AML-193 (cell line): ENCODE data around the gene GYG1.

ENCODE experiments used
- DNase-seq, 2 experiments: peaks; one replicate each; lab custom pipeline; 2025; lab: John Stamatoyannopoulos, UW

The GYG1 gene

GRCh38 chr3:148991219-148992026 lies at the start of gene GYG1:
Gene GYG1, plus strand, starts transcription at chr3:148991540. Its CDS starts 101 bp downstream, at chr3:148991641.
- DNase-seq = peak; percentile 79 to 86

GRCh38 chr3:148943506-148944205 lies 47.7 kb upstream of the GYG1 start:
- DNase-seq = peak; percentile 92 to 95

GRCh38 chr3:148945116-148945515 lies 46.2 kb upstream of the GYG1 start:
- no peak for DNase-seq

- no peak for DNase-seq
Observed at GRCh38 chr3:148948913-148949657, 42.3 kb upstream of the GYG1 start.

GRCh38 chr3:148950806-148951205 lies 40.5 kb upstream of the GYG1 start:
- DNase-seq = peak; percentile 38 to 58

GRCh38 chr3:148951599-148952361 lies 39.6 kb upstream of the GYG1 start:
- DNase-seq = no peak

GRCh38 chr3:148953094-148953493 lies 38.2 kb upstream of the GYG1 start:
- no peak for DNase-seq

GRCh38 chr3:148954981-148955380 lies 36.4 kb upstream of the GYG1 start:
- no peak for DNase-seq

GRCh38 chr3:148955544-148956346 lies 35.6 kb upstream of the GYG1 start:
- DNase-seq = peak; percentile 55 to 72

GRCh38 chr3:148957586-148957985 lies 33.8 kb upstream of the GYG1 start:
- peak; percentile 80 to 81 for DNase-seq

GRCh38 chr3:148958696-148959095 lies 32.6 kb upstream of the GYG1 start:
- no peak for DNase-seq

GRCh38 chr3:148962513-148962912 lies 28.8 kb upstream of the GYG1 start:
- DNase-seq = peak; percentile 88 to 91

GRCh38 chr3:148964809-148965208 lies 26.5 kb upstream of the GYG1 start:
- no peak for DNase-seq

- no peak for DNase-seq
Observed at GRCh38 chr3:148968321-148968720, 23.0 kb upstream of the GYG1 start.

GRCh38 chr3:148970271-148970670 lies 21.1 kb upstream of the GYG1 start:
- DNase-seq = no peak

- no peak for DNase-seq
Observed at GRCh38 chr3:148971401-148972163, 19.8 kb upstream of the GYG1 start.

- DNase-seq = peak in 1 of 2 experiments; percentile 29
Observed at GRCh38 chr3:148974726-148975125, 16.6 kb upstream of the GYG1 start.

GRCh38 chr3:148975248-148975647 lies 16.1 kb upstream of the GYG1 start:
- no peak for DNase-seq

GRCh38 chr3:148975696-148976095 lies 15.6 kb upstream of the GYG1 start:
- DNase-seq = no peak

GRCh38 chr3:148981273-148981672 lies 10.1 kb upstream of the GYG1 start:
- no peak for DNase-seq
